GM12874 (cell line): ENCODE results near the gene ARL11.

Experiments used
- TF ChIP-seq, protein P1 (sequence below): IDR thresholded peaks from 2 replicates; pipeline ENCODE4 v1.5.1; 2011; ENCODE audit warnings: low read depth, mild to moderate bottlenecking, control low read depth, low read length, moderate library complexity; ENCODE audit not compliant: insufficient read depth

The ARL11 gene

GRCh38 chr13:49627831-49628652 is at the start of gene ARL11:
ARL11 (plus strand) TSS chr13:49628507; CDS start chr13:49630448, 1,941 bp downstream.
- TF ChIP-seq, protein P1, sequence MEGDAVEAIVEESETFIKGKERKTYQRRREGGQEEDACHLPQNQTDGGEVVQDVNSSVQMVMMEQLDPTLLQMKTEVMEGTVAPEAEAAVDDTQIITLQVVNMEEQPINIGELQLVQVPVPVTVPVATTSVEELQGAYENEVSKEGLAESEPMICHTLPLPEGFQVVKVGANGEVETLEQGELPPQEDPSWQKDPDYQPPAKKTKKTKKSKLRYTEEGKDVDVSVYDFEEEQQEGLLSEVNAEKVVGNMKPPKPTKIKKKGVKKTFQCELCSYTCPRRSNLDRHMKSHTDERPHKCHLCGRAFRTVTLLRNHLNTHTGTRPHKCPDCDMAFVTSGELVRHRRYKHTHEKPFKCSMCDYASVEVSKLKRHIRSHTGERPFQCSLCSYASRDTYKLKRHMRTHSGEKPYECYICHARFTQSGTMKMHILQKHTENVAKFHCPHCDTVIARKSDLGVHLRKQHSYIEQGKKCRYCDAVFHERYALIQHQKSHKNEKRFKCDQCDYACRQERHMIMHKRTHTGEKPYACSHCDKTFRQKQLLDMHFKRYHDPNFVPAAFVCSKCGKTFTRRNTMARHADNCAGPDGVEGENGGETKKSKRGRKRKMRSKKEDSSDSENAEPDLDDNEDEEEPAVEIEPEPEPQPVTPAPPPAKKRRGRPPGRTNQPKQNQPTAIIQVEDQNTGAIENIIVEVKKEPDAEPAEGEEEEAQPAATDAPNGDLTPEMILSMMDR = no peak

- TF ChIP-seq, protein P1 = no peak
These were observed 48.8 kb upstream of the ARL11 start for GRCh38 chr13:49579501-49579900.

- TF ChIP-seq, protein P1 = no peak
These were observed 47.2 kb upstream of the ARL11 start for GRCh38 chr13:49580980-49581680.

GRCh38 chr13:49584771-49585182 is 43.5 kb upstream of the ARL11 start:
- TF ChIP-seq, protein P1 = no peak

- TF ChIP-seq, protein P1 = no peak
These were observed 42.8 kb upstream of the ARL11 start, which contains the start of gene RCBTB1 for GRCh38 chr13:49585220-49586157. RCBTB1 (minus strand) TSS chr13:49585558; CDS start chr13:49567279, 18,279 bp downstream.

DNA sequence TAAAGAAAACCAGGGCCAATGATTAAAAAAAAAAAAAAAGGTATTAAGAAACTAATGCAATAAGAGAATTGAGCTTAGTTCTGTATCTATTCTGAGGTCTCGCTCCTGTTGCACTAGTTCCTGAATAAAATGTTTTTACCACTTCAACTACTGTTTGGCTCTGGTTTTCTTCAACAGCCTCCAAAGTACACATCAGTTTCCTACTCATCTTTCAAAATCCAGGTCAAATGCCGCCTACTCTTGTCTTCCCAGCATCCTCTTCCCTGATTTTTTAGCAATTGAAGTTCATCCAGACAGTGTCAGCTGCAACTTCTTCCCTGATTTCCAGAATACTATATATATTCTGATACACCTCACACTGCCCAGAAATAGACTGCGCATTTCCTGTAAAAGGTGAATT is 41.6 kb upstream of the ARL11 start:
- TF ChIP-seq, protein P1 = no peak

GRCh38 chr13:49587311-49587847 is 40.9 kb upstream of the ARL11 start:
- TF ChIP-seq, protein P1 = no peak
